ENCODE results near the gene TLE3. TPM values are rescaled to one million over a fixed set of nuclear protein-coding genes. Genes with fewer than 3 reads are reported as not detected.

Gene TLE3
- total RNA-seq, 4 donors from 2014 or later = 39.1 to 275 (median 71.6) TPM

- H3K27me3 ChIP-seq = no peaks in the 10 kb centered on the region
- no peak for DNase-seq
- no peak overlapping the region for H3K4me3 ChIP-seq (replicated peaks in 1 of 3)
- no peak overlapping the region for H3K27ac ChIP-seq
- H3K36me3 ChIP-seq = no peaks in the 10 kb centered on the region
- no peak for TF ChIP-seq POLR2A (IDR thresholded peaks at IDR 0.05)
- no peak for TF ChIP-seq CTCF (IDR thresholded peaks at IDR 0.05)
- intact Hi-C loops (cut with DNase I) = no loop called here
- 83 to 93% methylated on average over 1 of the region's 1 CpG for WGBS, 2 donors
- no peaks in the 10 kb centered on the region for H3K4me1 ChIP-seq
- no peaks in the 10 kb centered on the region for H3K9me3 ChIP-seq
These were observed 34.9 kb upstream of the TLE3 start for GRCh38 chr15:70132571-70132970.

- intact Hi-C loops (cut with DNase I) = no loop called here
- WGBS, 2 donors = 71 to 75% methylated on average over 4 of the region's 4 CpGs
- no peak for TF ChIP-seq CTCF (IDR thresholded peaks at IDR 0.05)
- no peak for TF ChIP-seq POLR2A (IDR thresholded peaks at IDR 0.05)
These were observed 34.4 kb upstream of the TLE3 start for GRCh38 chr15:70132139-70132538.

DNA sequence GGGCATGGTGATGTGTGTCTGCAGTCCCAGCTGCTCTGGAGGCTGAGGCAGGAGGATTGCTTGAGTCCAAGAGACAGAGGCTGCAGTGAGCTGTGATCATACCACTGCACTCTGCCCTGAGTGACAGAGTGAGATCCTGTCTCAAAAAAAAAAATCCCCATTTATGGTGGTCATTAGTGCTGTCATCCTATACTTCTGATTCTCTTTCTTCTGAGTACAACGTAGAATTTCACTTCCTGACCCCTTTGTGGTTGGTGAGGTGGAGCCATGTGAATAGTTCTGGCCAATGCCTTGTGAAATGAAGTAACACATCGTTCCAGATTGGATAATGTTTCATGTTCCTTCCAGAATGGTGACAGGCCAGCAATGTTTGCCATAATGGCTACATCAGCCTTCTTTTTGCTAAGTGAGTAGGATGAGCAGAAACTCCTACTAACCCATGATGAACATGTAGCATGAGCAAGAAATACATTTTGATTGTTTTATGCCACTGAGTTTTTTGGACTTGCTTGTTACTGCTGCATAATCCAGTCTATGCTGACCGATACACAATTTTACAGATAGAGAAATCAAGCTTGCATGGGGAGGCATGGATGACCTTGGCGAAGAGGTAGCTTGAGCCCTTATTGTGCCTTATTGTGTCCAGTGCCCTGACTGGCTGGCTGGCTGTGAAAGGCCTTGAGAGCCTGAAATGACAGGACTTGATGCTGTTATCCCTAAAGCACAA lies 30.9 kb upstream of the TLE3 start:
- Histone ChIP-seq H3K27ac (no peak overlapping the region), H3K36me3 (no peaks in the 10 kb centered on the region), H3K9me3 (no peaks in the 10 kb centered on the region), H3K4me3 (replicated peaks in 1 of 3) (no peak overlapping the region), H3K4me1 (peaks cover 0 to 3% of the 10 kb centered on the region in 2 donors), H3K27me3 (no peaks in the 10 kb centered on the region)
- 84 to 93% methylated on average over 4 of the region's 4 CpGs for WGBS, 2 donors
- DNase-seq = no peak
- no peak for TF ChIP-seq CTCF (IDR thresholded peaks at IDR 0.05)
- TF ChIP-seq POLR2A (IDR thresholded peaks at IDR 0.05) = no peak
- intact Hi-C loops (cut with DNase I) = no loop called here

More at GRCh38 chr15:70132139-70132538, 34.4 kb upstream of the TLE3 start:
- Histone ChIP-seq H3K4me3 (replicated peaks in 1 of 3) (no peak overlapping the region), H3K27ac (no peak overlapping the region), H3K9me3 (no peaks in the 10 kb centered on the region), H3K36me3 (no peaks in the 10 kb centered on the region), H3K27me3 (no peaks in the 10 kb centered on the region), H3K4me1 (peaks cover 0 to 3% of the 10 kb centered on the region in 2 donors)
- no peak for DNase-seq

DNA sequence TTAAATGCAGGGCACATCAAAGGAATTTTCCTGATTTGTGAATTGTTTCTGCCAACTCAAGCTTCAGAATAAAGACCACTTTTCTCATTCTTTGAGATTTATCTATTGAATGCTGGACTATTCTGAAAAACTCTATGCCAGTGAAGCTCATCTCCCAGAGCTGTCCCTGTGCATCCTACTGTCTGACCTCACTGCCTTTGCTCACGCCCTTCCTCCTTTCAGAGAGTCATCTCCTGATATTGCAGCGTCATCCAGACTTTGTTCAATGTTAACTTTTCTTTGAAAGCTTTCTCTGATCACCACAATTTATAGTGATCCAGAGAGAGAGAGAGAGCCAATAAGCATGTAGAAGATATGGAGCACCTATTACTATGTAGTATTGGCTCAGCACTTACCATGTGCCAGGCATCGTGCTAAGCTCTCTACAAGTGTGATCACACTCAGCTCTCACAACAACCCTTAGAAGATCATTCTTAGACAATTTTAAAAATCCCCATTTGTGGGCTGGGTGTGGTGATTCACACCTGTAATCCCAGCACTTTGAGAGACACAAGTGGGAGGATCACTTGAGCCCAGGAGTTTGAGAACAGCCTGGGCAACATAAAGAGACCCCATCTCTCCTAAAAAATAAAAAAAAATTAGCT lies 30.2 kb upstream of the TLE3 start:
- DNase-seq = no peak
- H3K27me3 ChIP-seq = no peaks in the 10 kb centered on the region
- H3K4me1 ChIP-seq = peaks cover 0 to 3% of the 10 kb centered on the region in 2 donors
- intact Hi-C loops (cut with DNase I) = no loop called here
- H3K4me3 ChIP-seq (replicated peaks in 1 of 3) = no peak overlapping the region
- H3K36me3 ChIP-seq = no peaks in the 10 kb centered on the region
- no peaks in the 10 kb centered on the region for H3K9me3 ChIP-seq
- 76 to 81% methylated on average over 3 of the region's 3 CpGs for WGBS, 2 donors
- TF ChIP-seq POLR2A (IDR thresholded peaks at IDR 0.05) (no peak), CTCF (IDR thresholded peaks at IDR 0.05) (no peak)
- H3K27ac ChIP-seq = no peak overlapping the region

DNA sequence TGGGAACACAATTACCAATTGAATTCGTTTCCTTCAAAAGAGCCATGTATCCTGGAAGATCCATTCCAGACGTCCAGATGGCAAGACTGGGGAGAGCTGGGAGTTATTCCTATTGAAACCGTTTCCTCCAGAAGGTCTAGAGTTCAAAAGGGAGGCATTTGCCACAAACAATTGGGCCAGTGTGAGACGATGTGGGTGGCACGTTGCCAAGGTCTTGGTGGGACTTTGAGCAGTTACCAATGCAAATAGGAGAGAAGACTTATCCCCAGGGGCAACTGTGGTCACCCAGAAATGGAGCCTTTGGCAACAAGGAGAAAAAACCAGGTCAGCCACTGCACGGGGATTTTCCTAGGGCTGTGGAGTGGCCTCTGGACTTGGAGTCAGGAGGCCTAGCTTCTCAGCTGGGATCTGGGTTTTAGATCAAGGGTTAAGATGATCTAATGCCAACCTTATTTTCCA lies 29.6 kb upstream of the TLE3 start:
- DNase-seq = no peak
- whole genome bisulfite sequencing, 2 donors = 62 to 72% methylated on average over 6 of the region's 6 CpGs
- H3K36me3 ChIP-seq = no peaks in the 10 kb centered on the region
- H3K9me3 ChIP-seq = no peaks in the 10 kb centered on the region
- no peaks in the 10 kb centered on the region for H3K27me3 ChIP-seq
- H3K4me1 ChIP-seq = peaks cover 0 to 5% of the 10 kb centered on the region in 2 donors
- intact Hi-C loops (cut with DNase I) = no loop called here
- H3K4me3 ChIP-seq (replicated peaks in 1 of 3) = no peak overlapping the region
- TF ChIP-seq CTCF (IDR thresholded peaks at IDR 0.05) (no peak), POLR2A (IDR thresholded peaks at IDR 0.05) (no peak)
- no peak overlapping the region for H3K27ac ChIP-seq
